Fibroblast of mammary gland (primary cell): ENCODE measurements around the gene SRPX.

ENCODE experiments used
- DNase-seq: peaks from one replicate; pipeline ENCODE4 v3.0.0-alpha.2; 2010; ENCODE audit warnings: low read depth
- H3K4me3 ChIP-seq: 2 replicates; pipeline ENCODE4 v1.5.1; 2011; ENCODE audit warnings: low read depth, mild to moderate bottlenecking, low read length, moderate library complexity; ENCODE audit not compliant: control insufficient read depth
- TF ChIP-seq, protein P1 (sequence below): conservative IDR thresholded peaks from 2 replicates; pipeline ENCODE4 v1.5.1; 2011; ENCODE audit warnings: low read depth, low read length, inconsistent platforms; ENCODE audit not compliant: control insufficient read depth, insufficient read depth

Gene SRPX

DNA sequence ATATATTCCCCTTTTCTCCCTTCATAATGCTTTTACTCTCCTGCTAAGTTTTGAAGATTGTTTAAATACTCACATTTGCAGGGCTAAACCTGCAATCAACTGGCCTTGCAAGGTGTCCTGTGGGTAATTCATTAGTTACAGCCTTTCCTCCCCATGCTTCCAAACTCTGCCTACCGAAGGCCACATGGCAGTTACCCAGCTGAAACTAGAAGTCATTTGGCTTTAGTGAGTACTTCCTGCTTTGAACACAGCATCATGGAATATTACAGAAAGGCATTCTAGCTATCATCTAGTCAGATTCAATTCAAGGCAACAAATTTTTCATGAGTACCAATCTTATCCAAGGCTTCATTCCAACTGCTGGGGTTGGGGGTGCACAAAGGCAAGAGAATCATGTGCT is 55.6 kb downstream of the SRPX start:
- TF ChIP-seq, protein P1, sequence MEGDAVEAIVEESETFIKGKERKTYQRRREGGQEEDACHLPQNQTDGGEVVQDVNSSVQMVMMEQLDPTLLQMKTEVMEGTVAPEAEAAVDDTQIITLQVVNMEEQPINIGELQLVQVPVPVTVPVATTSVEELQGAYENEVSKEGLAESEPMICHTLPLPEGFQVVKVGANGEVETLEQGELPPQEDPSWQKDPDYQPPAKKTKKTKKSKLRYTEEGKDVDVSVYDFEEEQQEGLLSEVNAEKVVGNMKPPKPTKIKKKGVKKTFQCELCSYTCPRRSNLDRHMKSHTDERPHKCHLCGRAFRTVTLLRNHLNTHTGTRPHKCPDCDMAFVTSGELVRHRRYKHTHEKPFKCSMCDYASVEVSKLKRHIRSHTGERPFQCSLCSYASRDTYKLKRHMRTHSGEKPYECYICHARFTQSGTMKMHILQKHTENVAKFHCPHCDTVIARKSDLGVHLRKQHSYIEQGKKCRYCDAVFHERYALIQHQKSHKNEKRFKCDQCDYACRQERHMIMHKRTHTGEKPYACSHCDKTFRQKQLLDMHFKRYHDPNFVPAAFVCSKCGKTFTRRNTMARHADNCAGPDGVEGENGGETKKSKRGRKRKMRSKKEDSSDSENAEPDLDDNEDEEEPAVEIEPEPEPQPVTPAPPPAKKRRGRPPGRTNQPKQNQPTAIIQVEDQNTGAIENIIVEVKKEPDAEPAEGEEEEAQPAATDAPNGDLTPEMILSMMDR: no peak
- no peak for DNase-seq
- no peak overlapping the region for H3K4me3 ChIP-seq

DNA sequence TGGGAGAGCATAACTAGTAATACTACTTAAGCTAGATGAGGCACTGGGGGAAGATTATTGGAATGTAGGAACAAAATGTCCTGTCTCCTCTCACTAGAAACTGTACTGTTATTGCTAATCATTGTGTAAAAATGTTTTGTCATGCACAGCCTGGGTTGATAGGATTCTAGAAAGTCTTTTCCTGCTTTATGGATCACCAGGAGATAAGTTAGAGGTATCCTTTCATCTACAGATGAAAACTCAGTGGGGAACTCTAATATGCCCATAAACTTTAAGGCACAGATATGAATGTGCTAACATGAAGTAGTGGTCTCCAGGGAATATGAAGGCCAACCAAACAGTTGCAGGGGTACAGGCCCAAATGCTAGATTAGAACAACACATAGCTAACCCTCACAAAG is 57.5 kb downstream of the SRPX start:
- no peak overlapping the region for H3K4me3 ChIP-seq
- no peak for DNase-seq
- TF ChIP-seq, protein P1: no peak

DNA sequence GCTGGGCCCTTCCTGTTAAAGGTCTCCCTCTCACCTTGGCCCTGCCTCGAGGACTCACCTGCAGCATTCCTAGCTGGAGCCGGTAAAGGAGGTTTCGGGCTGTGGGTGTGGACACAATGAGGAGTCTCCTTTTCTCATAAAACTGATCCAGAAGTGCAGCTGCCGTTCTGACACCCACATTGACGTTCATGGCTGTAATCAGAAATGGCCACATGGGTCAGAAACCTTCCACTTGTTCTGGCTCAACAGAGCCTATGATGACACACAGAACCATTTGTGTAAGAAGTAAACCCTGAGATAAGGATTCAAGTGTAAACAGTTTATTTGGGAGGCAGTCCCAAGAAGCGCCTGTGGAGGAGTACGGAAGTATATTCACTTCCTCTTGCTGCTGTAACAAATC is 63.8 kb downstream of the SRPX start:
- H3K4me3 ChIP-seq: no peak overlapping the region
- TF ChIP-seq, protein P1: no peak
- DNase-seq: no peak

DNA sequence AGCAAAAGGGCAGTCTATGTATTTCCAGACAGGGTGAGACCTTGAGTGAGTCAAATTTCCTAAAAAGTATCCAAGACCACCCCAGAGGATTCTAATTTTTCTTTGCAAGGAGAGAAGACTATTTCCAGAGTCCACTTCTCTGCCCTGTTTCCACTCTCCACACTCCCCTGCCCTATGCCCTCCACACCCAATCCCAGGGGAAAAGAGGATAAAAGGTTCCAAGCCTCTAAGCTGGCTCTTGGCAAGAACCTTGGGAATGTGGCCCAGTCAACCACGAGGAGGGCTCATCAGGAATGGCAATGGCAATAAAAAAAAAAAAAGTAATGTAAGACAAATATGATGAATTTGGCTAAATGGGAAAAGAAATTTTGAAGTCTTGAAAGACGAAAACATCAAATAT is 65.9 kb downstream of the SRPX start:
- TF ChIP-seq, protein P1: no peak
- DNase-seq: peak; percentile 26
- H3K4me3 ChIP-seq: no peak overlapping the region

DNA sequence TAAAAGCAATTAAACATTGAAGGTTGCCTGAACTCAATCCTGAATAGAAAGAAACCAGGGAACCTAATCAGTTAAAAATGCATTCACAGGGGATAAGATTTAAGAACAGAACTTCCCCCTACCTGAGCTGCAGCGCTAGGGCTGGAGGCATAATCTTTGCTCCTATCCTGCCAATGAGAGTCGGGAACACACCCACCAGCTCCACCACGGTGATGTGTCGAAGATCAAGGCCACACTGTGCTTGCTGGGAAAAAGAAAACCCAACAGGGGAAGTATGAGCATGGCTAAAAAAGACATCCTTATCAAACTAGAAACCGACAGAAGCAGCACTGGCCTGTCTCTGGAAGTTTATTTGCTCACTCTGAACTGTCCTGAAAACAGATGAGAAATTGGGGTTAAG is 66.3 kb downstream of the SRPX start:
- TF ChIP-seq, protein P1: no peak
- DNase-seq: no peak
- H3K4me3 ChIP-seq: no peak overlapping the region

DNA sequence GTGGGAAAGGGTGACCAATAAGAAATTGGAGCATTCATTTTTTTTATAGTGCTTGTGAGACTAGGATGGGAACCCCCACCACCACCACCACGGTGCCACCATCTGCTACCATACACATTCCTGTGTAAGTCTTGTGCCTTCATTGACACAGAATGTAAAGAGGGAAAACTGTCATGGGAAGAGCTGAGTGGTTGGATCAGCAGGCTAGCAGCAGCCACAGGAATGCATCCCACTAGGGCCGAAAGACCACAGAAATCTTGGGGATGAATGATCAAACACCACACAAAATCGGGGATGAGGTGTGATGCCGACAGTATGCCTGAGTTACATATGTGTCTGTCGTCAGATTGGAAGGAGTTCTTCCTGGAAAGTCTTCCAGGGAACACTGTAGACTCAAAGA is 69.2 kb downstream of the SRPX start:
- TF ChIP-seq, protein P1: no peak
- DNase-seq: no peak
- no peak overlapping the region for H3K4me3 ChIP-seq

DNA sequence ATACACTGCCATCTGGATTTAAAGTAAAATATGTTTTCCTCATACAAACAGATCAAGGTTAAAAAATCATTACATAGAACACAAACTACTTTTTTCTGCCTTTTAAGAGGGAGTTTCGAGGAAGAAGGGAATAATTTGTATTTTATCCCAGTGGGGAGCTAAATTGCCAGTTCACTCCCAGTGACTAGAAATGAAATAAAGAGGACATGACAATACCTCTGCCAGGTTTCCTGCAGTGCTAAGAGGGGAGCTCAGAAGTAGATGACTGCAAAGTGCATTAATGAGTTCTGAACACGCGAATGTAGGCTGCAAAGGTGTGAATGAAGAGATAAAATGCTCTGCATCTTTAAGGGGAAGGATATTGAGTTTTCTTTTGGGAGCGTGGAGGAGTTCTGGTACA is 69.7 kb downstream of the SRPX start:
- H3K4me3 ChIP-seq: no peak overlapping the region
- TF ChIP-seq, protein P1: no peak
- no peak for DNase-seq
